22Rv1 (cell line): ENCODE measurements around the gene DGKD.

ENCODE experiments used
- H3K27ac ChIP-seq: fragments of 450-650 bp; 2 replicates; pipeline ENCODE4 v1.5.1; 2017
- ZFX ChIP-seq: fragments of 450-650 bp; IDR thresholded peaks from 2 replicates; pipeline ENCODE4 v1.6.1; 2017; ENCODE audit warnings: antibody characterized with exemption, borderline replicate concordance
- TF ChIP-seq, protein P1 (sequence below): fragments of 450-650 bp; IDR thresholded peaks from 2 replicates; pipeline ENCODE4 v1.5.1; 2017; ENCODE audit warnings: mild to moderate bottlenecking

Gene DGKD

DNA sequence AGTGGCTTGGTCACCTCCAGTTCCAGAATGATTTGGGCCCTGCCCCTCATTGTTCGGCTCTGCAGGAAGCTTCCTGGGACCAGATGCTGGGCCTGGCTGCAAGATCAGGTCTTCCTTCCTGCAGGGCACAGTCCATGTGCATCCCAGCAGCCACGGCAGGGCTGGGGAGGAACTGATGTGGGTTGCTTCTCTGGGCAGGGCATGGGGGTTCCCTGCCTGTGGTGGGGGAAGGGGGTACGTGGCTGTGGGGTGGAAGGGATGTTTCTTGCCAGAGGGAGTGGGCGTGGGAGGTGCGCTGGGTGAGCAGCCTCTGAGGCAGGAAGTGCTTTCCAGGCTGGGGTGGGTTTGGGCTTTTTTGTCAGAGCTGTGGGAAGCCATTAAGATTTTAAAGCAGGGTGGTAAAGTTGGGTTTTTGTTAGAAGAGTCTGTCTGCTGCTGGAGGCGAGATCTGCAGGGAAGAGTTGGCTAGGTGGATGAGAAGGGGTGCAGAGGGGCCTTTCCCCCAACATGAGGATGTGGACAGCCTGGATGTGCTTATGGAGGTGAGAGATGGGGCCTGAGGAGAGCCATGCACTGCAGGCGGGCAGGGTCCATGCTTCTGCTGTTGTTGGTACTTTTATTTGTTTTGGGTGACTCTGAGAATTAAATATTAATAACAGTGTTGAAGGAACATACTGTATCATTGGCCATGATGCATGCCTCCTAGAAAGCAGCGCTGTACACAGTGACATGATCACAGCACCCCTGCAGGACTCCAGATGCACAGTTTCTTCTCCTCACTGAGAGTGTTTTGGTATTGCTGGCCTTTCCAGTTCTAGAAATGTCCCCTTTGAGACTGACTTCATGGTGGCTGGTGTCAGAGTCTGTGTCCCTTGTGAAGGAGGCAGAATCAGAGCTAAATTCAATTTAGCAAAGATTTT, 45.3 kb downstream of the DGKD start:
- TF ChIP-seq, protein P1, sequence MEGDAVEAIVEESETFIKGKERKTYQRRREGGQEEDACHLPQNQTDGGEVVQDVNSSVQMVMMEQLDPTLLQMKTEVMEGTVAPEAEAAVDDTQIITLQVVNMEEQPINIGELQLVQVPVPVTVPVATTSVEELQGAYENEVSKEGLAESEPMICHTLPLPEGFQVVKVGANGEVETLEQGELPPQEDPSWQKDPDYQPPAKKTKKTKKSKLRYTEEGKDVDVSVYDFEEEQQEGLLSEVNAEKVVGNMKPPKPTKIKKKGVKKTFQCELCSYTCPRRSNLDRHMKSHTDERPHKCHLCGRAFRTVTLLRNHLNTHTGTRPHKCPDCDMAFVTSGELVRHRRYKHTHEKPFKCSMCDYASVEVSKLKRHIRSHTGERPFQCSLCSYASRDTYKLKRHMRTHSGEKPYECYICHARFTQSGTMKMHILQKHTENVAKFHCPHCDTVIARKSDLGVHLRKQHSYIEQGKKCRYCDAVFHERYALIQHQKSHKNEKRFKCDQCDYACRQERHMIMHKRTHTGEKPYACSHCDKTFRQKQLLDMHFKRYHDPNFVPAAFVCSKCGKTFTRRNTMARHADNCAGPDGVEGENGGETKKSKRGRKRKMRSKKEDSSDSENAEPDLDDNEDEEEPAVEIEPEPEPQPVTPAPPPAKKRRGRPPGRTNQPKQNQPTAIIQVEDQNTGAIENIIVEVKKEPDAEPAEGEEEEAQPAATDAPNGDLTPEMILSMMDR = no peak
- no peak for TF ChIP-seq ZFX
- no peak overlapping the region for H3K27ac ChIP-seq

DNA sequence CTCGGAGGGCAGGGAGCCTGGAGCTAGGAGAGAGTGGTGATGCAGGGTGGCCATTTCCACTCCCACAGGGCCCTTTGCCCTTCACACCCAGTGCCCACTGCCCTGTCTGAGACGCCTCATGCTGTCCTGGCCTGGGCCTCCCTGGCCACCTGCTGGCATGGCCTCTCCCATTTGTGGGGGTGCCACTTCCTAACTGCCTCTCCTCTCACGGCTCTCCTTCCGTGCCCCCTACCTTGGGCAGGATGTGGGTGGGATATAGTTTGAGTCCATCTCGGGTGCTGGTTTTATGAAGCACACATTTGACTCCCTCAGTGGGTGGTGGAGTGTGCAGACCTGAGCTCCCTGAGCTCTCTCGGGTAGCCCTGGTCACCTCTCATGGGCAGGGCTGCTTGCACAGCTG, 46.0 kb downstream of the DGKD start:
- H3K27ac ChIP-seq = no peak overlapping the region
- TF ChIP-seq, protein P1 = no peak
- no peak for TF ChIP-seq ZFX

- H3K27ac ChIP-seq = no peak overlapping the region
- TF ChIP-seq, protein P1 = no peak
- TF ChIP-seq ZFX = no peak
Measured at GRCh38 chr2:233400961-233401360, 46.7 kb downstream of the DGKD start.

DNA sequence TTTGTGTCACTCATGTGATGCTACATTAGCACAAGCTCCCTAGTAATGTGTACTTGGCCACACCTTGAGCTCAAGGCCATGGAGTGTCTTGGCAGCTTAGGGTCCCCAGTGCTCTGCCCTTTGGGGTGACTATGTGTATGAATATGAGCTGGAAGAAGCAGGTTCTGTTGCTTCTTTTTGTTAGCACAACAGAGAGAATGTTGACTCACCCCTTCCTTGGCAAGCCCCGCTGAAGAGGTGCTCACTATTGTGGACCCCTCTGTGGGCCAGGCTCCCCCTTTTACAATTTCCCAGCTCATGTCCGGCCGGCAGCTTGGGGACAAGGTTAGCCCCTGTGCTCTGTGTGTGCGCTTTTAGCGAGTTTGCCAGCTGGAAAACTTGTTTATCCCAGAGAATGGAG, 48.1 kb downstream of the DGKD start:
- TF ChIP-seq, protein P1 = no peak
- no peak for TF ChIP-seq ZFX

GRCh38 chr2:233402789-233403188, 48.5 kb downstream of the DGKD start:
- H3K27ac ChIP-seq = no peak overlapping the region
- TF ChIP-seq, protein P1 = no peak
- TF ChIP-seq ZFX = no peak

More for the DNA sequence above, 48.1 kb downstream of the DGKD start:
- H3K27ac ChIP-seq = no peak overlapping the region

DNA sequence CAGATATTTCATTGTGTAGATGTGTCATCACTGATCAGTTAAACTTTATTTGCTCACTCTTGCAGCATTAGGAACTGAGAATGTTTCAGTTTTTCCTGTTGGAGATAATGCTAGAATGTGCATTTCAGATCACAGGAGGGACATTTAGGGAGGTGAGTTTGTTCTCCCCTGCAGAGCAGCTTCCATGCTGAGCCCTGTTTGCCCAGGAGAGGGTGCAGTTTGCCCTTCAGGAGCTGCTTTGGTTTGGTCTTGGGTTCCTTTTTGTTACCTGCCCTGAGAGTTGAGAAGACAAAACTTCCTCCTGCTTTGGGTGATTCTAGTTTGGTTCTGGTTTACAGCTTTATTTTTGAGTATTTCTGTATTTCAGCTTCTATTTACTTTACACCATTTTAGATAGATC, 49.9 kb downstream of the DGKD start:
- H3K27ac ChIP-seq = no peak overlapping the region
- TF ChIP-seq, protein P1 = peak; percentile 59
- no peak for TF ChIP-seq ZFX

DNA sequence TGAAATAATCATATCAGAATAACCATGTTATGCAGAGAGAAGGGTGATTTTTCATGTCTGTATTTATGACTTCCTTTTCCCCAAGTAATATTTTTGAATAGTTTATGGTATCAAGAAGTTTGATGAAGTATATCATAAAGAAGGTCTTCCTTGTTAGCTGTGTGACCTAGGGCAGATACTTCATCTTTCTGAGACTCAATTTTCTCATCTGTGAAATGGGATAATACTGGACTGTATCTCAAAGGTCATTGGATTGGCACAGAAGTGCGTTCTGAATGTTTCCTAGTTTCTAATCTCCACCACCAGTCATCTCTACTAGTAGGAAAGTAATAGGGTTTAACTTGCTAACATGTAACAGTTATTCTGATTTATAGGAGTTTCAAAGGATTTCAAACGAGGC, 52.6 kb downstream of the DGKD start:
- TF ChIP-seq ZFX = no peak
- TF ChIP-seq, protein P1 = no peak
- no peak overlapping the region for H3K27ac ChIP-seq
